NCI-H2171 (cell line): ENCODE results near the gene PECR.

Experiments used
- DNase-seq: peaks from one replicate; lab custom pipeline; 2025; lab: John Stamatoyannopoulos, UW

Gene PECR

GRCh38 chr2:216081487-216082116 is at the start of gene PECR, which contains the start of gene TMEM169:
Gene PECR, minus strand, starts transcription at chr2:216081809. Its CDS starts 68 bp downstream, at chr2:216081741.
Gene TMEM169, plus strand, starts transcription at chr2:216081919. Its CDS starts 14,045 bp downstream, at chr2:216095964.
- peak; percentile 78 for DNase-seq

- DNase-seq: no peak
These were observed 48.9 kb upstream of the PECR start for GRCh38 chr2:216130346-216130971.

- no peak for DNase-seq
These were observed 45.3 kb upstream of the PECR start for GRCh38 chr2:216126943-216127342.

- no peak for DNase-seq
These were observed 39.6 kb upstream of the PECR start for GRCh38 chr2:216121255-216121654.

- no peak for DNase-seq
These were observed 38.4 kb upstream of the PECR start for GRCh38 chr2:216119986-216120385.

- DNase-seq: no peak
These were observed 37.5 kb upstream of the PECR start for GRCh38 chr2:216119146-216119545.

- no peak for DNase-seq
These were observed 36.9 kb upstream of the PECR start for GRCh38 chr2:216118474-216118873.

GRCh38 chr2:216117561-216118340 is 36.1 kb upstream of the PECR start:
- no peak for DNase-seq

- DNase-seq: peak; percentile 86
These were observed 34.8 kb upstream of the PECR start for GRCh38 chr2:216116418-216116817.

GRCh38 chr2:216114714-216115531 is 33.3 kb upstream of the PECR start:
- DNase-seq: peak; percentile 97

- no peak for DNase-seq
These were observed 32.7 kb upstream of the PECR start for GRCh38 chr2:216114382-216114713.

- no peak for DNase-seq
These were observed 32.0 kb upstream of the PECR start for GRCh38 chr2:216113572-216113971.

GRCh38 chr2:216112926-216113325 is 31.3 kb upstream of the PECR start:
- no peak for DNase-seq

- DNase-seq: no peak
These were observed 29.5 kb upstream of the PECR start for GRCh38 chr2:216111122-216111521.

GRCh38 chr2:216110620-216111019 is 29.0 kb upstream of the PECR start:
- no peak for DNase-seq

GRCh38 chr2:216109962-216110614 is 28.5 kb upstream of the PECR start:
- DNase-seq: no peak

- DNase-seq: peak; percentile 97
These were observed 27.6 kb upstream of the PECR start, which contains the start of gene XRCC5 for GRCh38 chr2:216108967-216109921. Gene XRCC5, plus strand, starts transcription at chr2:216109348. Its CDS starts 89 bp downstream, at chr2:216109437.

- DNase-seq: no peak
These were observed 26.8 kb upstream of the PECR start for GRCh38 chr2:216108310-216108966.

GRCh38 chr2:216107760-216108159 is 26.2 kb upstream of the PECR start:
- no peak for DNase-seq

- no peak for DNase-seq
These were observed 25.7 kb upstream of the PECR start for GRCh38 chr2:216107320-216107719.
